Endothelial cell of umbilical vein (primary cell): ENCODE results near the gene CSNK1D.

Source experiments
- CTCF ChIP-seq, 2 donors: IDR thresholded peaks; 1 replicate in 1 of 2; 2 replicates in 1 of 2; pipeline ENCODE4 v1.5.1; 2011; ENCODE audit warnings: low read length in 2 of 2, mild to moderate bottlenecking in 2 of 2, moderate library complexity in 2 of 2, control low read depth in 1 of 2, inconsistent platforms in 1 of 2, low read depth in 1 of 2; ENCODE audit not compliant: insufficient read depth in 1 of 2; ENCODE audit errors: extremely low read depth in 1 of 2
- POLR2A ChIP-seq: IDR thresholded peaks from 2 replicates; pipeline ENCODE4 v1.6.1; 2012; ENCODE audit warnings: low read depth, mild to moderate bottlenecking, control low read depth, low read length
- POLR2AphosphoS5 ChIP-seq: IDR thresholded peaks from 2 replicates; pipeline ENCODE4 v1.6.1; 2012; ENCODE audit warnings: low read depth, mild to moderate bottlenecking, control low read depth, low read length, moderate library complexity; ENCODE audit not compliant: insufficient read depth

GRCh38 chr17:82310877-82311276 lies 37.4 kb upstream of the CSNK1D start:
- TF ChIP-seq POLR2AphosphoS5 (no peak), CTCF (IDR thresholded peaks at IDR 0.05; ENCODE audit: extremely low read depth in 1 of 2, insufficient read depth in 1 of 2, low read depth in 1 of 2, low read length in 2 of 2) (no peak), POLR2A (no peak)
